ENCODE measurements around the gene GRM3. TPM values are rescaled to one million over a fixed set of nuclear protein-coding genes. Genes with fewer than 3 reads are reported as not detected.

GRM3 gene
- total RNA-seq, 4 donors from 2014 or later = not detected

GRCh38 chr7:86790383-86790782 lies 146.7 kb downstream of the GRM3 start:
- DNase-seq = no peak
- Histone ChIP-seq H3K4me1 (no peaks in the 10 kb centered on the region), H3K9me3 (peaks cover 0 to 8% (median 0%) of the 10 kb centered on the region in 3 donors), H3K4me3 (no peak overlapping the region), H3K36me3 (no peaks in the 10 kb centered on the region), H3K27ac (no peak overlapping the region), H3K27me3 (no peaks in the 10 kb centered on the region)
- intact Hi-C loops (cut with DNase I) = no loop called here
- TF ChIP-seq POLR2A (IDR thresholded peaks at IDR 0.05) (no peak), CTCF (IDR thresholded peaks at IDR 0.05) (no peak)

- no peaks in the 10 kb centered on the region for H3K36me3 ChIP-seq
- H3K9me3 ChIP-seq = no peaks in the 10 kb centered on the region
- no peaks in the 10 kb centered on the region for H3K4me1 ChIP-seq
- TF ChIP-seq CTCF (IDR thresholded peaks at IDR 0.05) (no peak), POLR2A (IDR thresholded peaks at IDR 0.05) (no peak)
- no peak overlapping the region for H3K27ac ChIP-seq
- no peak for DNase-seq
- H3K27me3 ChIP-seq = no peaks in the 10 kb centered on the region
- 37 to 44% methylated on average over 2 of the region's 2 CpGs for WGBS, 2 donors
- intact Hi-C loops (cut with DNase I) = no loop called here
- no peak overlapping the region for H3K4me3 ChIP-seq
These were observed 148.6 kb downstream of the GRM3 start for GRCh38 chr7:86792260-86792659.

GRCh38 chr7:86793136-86793535 lies 149.4 kb downstream of the GRM3 start:
- no peak for TF ChIP-seq POLR2A (IDR thresholded peaks at IDR 0.05)
- TF ChIP-seq CTCF (IDR thresholded peaks at IDR 0.05) = no peak

GRCh38 chr7:86814661-86815379 lies 171.1 kb downstream of the GRM3 start:
- no peaks in the 10 kb centered on the region for H3K9me3 ChIP-seq
- intact Hi-C loops (cut with DNase I) = no loop called here
- 29 to 34% methylated on average over 5 of the region's 5 CpGs for WGBS, 2 donors
- no peak for DNase-seq
- H3K4me3 ChIP-seq = no peak overlapping the region
- no peaks in the 10 kb centered on the region for H3K4me1 ChIP-seq
- no peak for TF ChIP-seq POLR2A (IDR thresholded peaks at IDR 0.05)
- no peak for TF ChIP-seq CTCF (IDR thresholded peaks at IDR 0.05)
- no peak overlapping the region for H3K27ac ChIP-seq
- no peaks in the 10 kb centered on the region for H3K36me3 ChIP-seq
- H3K27me3 ChIP-seq = no peaks in the 10 kb centered on the region

More at GRCh38 chr7:86793136-86793535, 149.4 kb downstream of the GRM3 start:
- no peak overlapping the region for H3K4me3 ChIP-seq
- intact Hi-C loops (cut with DNase I) = no loop called here
- H3K36me3 ChIP-seq = no peaks in the 10 kb centered on the region
- no peak overlapping the region for H3K27ac ChIP-seq
- no peaks in the 10 kb centered on the region for H3K4me1 ChIP-seq
- WGBS, 2 donors = 0 to 17% methylated on average over 1 of the region's 1 CpG
- H3K27me3 ChIP-seq = no peaks in the 10 kb centered on the region
- DNase-seq = no peak
- H3K9me3 ChIP-seq = peaks cover 0 to 3% (median 0%) of the 10 kb centered on the region in 3 donors

GRCh38 chr7:86815556-86815955 lies 171.8 kb downstream of the GRM3 start:
- intact Hi-C loops (cut with DNase I) = no loop called here
- no peaks in the 10 kb centered on the region for H3K4me1 ChIP-seq
- no peak overlapping the region for H3K4me3 ChIP-seq
- no peak overlapping the region for H3K27ac ChIP-seq
- 52 to 67% methylated on average over 1 of the region's 1 CpG for WGBS, 2 donors
- no peaks in the 10 kb centered on the region for H3K27me3 ChIP-seq
- TF ChIP-seq CTCF (IDR thresholded peaks at IDR 0.05) (no peak), POLR2A (IDR thresholded peaks at IDR 0.05) (no peak)
- no peaks in the 10 kb centered on the region for H3K36me3 ChIP-seq
- DNase-seq = no peak
- no peaks in the 10 kb centered on the region for H3K9me3 ChIP-seq
